Hepatocyte (in vitro differentiated cells): ENCODE results near the gene CHD5.

Experiments used
- CTCF ChIP-seq: fragments of 200-600 bp; sonication (generic); IDR thresholded peaks from 2 replicates; pipeline ENCODE4 v1.5.1; 2016; ENCODE audit warnings: antibody characterized with exemption, mild to moderate bottlenecking; ENCODE audit not compliant: poor library complexity
- EZH2 ChIP-seq: fragments of 200-600 bp; sonication (generic); IDR thresholded peaks from 2 replicates; pipeline ENCODE4 v1.6.1; 2016; ENCODE audit warnings: antibody characterized with exemption, mild to moderate bottlenecking, borderline replicate concordance

GRCh38 chr1:6176779-6177178 is 3.3 kb downstream of the CHD5 start:
- TF ChIP-seq CTCF (no peak), EZH2 (no peak)
